Adrenal gland (tissue), 5 donors: ENCODE results near the gene ZNF593.

Source experiments
- CTCF ChIP-seq, 6 experiments: fragments of 450-650 bp in 4 of 6; fragments of 200-600 bp in 2 of 6; sonication (generic) in 1 of 6; IDR thresholded peaks; 1 replicate in 5 of 6; 2 replicates in 1 of 6; pipeline versions ENCODE4 v1.5.1 to v1.8.0; 2016 to 2021; ENCODE audit warnings: antibody characterized with exemption in 6 of 6, mild to moderate bottlenecking in 2 of 6, moderate library complexity in 1 of 6
- POLR2A ChIP-seq, 2 donors: fragments of 450-650 bp; IDR thresholded peaks; one replicate each; pipeline ENCODE4 v1.6.1; 2017; ENCODE audit warnings: antibody characterized with exemption in 2 of 2, mild to moderate bottlenecking in 2 of 2, moderate library complexity in 1 of 2
- donor health status: DM: no; HTN: no; CAD: no.

GRCh38 chr1:26189751-26190275, 20.1 kb downstream of the ZNF593 start:
- no peak for TF ChIP-seq CTCF (IDR thresholded peaks at IDR 0.05)
- no peak for TF ChIP-seq POLR2A (IDR thresholded peaks at IDR 0.05)
